ENCODE results near the gene EIF5A.

- TF ChIP-seq CTCF (conservative IDR thresholded peaks at IDR 0.05 in 1 of 2, IDR thresholded peaks at IDR 0.05 in 1 of 2; ENCODE audit: low read depth in 1 of 2, low read length in 2 of 2), result no peak
- TF ChIP-seq EZH2 (IDR thresholded peaks at IDR 0.05; ENCODE audit: low read length, missing control alignments), result no peak
Observed at GRCh38 chr17:7304179-7304578, 3.2 kb upstream of the EIF5A start.

Data from fibroblast of lung (primary cell).